ENCODE data around the gene TF.

DNA sequence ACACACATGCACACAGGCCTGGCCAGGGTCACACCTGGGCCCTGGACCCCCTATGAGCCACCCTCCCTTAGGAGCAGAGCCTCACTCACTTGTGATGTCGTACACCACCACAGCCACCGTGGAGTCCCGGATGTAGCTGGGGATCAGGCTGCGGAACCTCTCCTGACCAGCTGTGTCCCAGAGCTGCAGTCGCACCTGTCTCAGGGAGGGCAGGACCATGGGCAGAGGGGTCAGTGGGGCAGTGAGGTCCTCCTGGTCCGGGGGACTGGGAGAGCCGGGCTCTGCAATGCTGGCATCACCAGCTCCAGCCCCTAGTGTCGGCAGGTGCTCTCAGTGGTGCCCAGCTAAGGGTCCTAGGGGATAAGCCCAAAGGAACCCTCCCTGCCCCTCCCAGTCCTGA, 95.0 kb downstream of the TF start:
- TF ChIP-seq YY1 (IDR thresholded peaks at IDR 0.05; ENCODE audit: insufficient read depth, insufficient read length) (no peak), ZNF274 (IDR thresholded peaks at IDR 0.05; ENCODE audit: low read depth, low read length) (no peak), SUZ12 (IDR thresholded peaks at IDR 0.05; ENCODE audit: extremely low read depth, insufficient read depth, insufficient read length) (no peak)
